ENCODE measurements around the gene ANK3. TPM values are rescaled to one million over a fixed set of nuclear protein-coding genes. Genes with fewer than 3 reads are reported as not detected.

ANK3 gene
- total RNA-seq, 2 donors from 2014 or later: 189 to 198 TPM

DNA sequence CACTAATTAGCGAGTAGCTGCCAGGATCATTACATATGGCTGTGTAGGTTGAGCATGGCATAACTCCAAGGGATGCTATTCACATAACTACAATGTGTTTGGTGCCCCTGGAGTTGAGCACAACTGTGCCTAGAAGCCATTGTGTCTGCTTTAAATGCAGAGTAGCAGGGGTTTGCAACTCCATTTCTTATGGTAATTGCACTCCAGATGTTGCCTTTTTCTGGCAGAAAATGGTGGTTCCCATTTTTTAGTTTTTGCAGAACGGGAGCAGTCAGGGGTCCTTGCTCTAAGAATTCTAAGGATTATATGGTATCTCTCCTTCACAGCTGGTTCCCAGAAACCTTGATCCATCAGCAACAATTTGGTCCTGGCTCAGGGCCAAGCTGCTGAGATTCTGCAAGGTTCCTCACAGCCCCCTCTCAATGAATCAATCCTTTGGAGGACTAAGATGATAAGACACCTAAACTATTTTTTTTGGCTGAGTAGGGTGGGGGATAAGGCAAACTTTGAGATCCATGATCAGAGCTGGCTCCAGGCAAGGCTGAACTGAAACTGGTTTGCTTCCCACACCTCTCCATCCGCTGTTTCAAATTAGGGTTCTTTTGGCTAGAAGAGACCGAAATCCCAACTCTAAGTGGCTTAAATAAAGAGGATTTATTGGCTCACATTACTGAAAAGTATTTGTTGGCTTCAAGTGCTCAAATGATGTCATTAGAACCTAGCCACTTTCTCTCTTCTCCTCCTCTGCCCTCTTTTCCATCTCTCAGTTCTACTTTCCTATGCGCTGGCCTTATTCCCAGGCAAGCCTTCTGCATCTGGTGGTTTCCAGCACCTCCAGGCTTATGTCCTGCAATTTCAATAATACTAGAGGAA, 385.8 kb downstream of the ANK3 start:
- no peaks in the 10 kb centered on the region for H3K27me3 ChIP-seq
- H3K27ac ChIP-seq: no peak overlapping the region
- no peaks in the 10 kb centered on the region for H3K4me1 ChIP-seq
- H3K4me3 ChIP-seq: no peak overlapping the region
- DNase-seq (ENCODE audit: low spot score): no peak
- TF ChIP-seq, protein P1, sequence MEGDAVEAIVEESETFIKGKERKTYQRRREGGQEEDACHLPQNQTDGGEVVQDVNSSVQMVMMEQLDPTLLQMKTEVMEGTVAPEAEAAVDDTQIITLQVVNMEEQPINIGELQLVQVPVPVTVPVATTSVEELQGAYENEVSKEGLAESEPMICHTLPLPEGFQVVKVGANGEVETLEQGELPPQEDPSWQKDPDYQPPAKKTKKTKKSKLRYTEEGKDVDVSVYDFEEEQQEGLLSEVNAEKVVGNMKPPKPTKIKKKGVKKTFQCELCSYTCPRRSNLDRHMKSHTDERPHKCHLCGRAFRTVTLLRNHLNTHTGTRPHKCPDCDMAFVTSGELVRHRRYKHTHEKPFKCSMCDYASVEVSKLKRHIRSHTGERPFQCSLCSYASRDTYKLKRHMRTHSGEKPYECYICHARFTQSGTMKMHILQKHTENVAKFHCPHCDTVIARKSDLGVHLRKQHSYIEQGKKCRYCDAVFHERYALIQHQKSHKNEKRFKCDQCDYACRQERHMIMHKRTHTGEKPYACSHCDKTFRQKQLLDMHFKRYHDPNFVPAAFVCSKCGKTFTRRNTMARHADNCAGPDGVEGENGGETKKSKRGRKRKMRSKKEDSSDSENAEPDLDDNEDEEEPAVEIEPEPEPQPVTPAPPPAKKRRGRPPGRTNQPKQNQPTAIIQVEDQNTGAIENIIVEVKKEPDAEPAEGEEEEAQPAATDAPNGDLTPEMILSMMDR (IDR thresholded peaks at IDR 0.05): no peak
- H3K9me3 ChIP-seq: no peaks in the 10 kb centered on the region
- no peaks in the 10 kb centered on the region for H3K36me3 ChIP-seq

DNA sequence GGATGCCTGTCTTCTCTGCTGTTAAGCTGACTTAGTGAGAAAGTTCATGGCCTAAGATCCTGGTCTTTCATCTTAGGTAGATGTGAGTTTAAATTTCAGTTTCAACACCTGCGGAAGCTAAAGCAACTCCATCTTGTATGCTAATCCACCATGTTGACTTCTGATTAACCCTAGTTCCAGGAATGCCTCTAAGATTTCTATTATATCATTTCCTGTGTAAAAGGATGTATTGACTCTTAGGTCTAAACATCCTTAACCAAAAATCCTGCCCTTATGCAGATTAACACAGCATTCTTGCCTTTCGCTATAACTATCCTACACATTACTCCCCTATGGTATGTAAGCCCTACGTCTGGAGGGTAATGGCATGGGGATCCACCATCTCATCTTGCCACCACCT, 388.9 kb downstream of the ANK3 start:
- Histone ChIP-seq H3K27me3 (no peaks in the 10 kb centered on the region), H3K4me1 (no peaks in the 10 kb centered on the region), H3K9me3 (no peaks in the 10 kb centered on the region), H3K27ac (no peak overlapping the region), H3K36me3 (no peaks in the 10 kb centered on the region), H3K4me3 (no peak overlapping the region)
- TF ChIP-seq, protein P1 (IDR thresholded peaks at IDR 0.05): no peak
- DNase-seq (ENCODE audit: low spot score): no peak

DNA sequence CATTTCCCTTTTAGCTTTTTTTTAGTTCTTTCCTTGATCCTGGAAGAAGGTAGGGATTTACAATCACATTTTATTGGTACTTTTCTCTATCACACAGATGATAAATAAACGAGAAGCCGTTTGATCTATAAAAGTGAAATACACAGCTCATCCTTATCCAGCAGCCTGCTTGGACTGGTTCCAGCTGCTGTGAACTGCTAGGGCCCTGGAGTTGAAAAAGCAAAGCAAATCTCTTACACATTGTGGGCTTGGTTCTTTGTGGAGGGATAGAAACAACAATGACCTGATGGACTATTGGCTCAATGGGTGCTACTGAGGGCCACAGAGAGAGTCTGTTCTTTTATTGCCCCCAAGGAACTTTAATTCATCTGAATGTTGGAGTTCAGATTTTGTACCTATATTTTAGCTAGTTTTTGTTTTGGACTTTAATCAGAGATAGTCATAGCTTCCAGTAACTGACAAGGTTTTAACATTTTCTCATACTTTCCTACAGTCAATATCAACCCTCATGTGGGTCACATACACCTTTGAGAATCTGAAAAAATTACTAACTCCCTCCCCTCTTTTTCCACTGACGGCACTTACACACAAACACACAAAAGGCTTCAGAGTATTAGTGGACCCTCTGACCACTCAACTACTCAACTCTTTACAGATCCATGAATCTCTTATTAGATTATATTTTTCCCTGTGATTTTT, 391.7 kb downstream of the ANK3 start:
- DNase-seq (ENCODE audit: low spot score): no peak
- TF ChIP-seq, protein P1 (IDR thresholded peaks at IDR 0.05): no peak
- Histone ChIP-seq H3K27ac (no peak overlapping the region), H3K4me3 (no peak overlapping the region), H3K36me3 (no peaks in the 10 kb centered on the region), H3K27me3 (no peaks in the 10 kb centered on the region), H3K9me3 (no peaks in the 10 kb centered on the region), H3K4me1 (no peaks in the 10 kb centered on the region)

DNA sequence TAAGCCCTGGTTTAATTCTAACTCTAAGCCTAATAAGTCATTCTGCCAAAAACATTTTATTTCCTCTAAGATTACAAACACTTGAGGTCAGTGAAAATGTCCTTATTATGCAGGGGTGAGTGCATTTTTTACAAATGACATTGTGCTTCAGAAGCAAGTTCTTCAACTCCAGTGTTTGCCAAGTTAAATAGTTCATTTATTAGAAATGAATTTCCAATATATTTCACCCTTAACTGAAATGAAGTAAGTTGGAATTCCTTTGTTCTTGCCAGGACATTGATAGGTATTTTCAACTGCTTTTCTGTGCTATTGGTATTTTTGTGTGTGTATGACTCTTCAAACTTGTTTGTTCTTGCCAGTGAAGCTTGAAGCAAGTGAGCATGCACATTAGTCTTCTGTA, 393.8 kb downstream of the ANK3 start:
- Histone ChIP-seq H3K4me3 (no peak overlapping the region), H3K36me3 (no peaks in the 10 kb centered on the region), H3K9me3 (no peaks in the 10 kb centered on the region), H3K4me1 (no peaks in the 10 kb centered on the region), H3K27me3 (no peaks in the 10 kb centered on the region), H3K27ac (no peak overlapping the region)
- no peak for DNase-seq (ENCODE audit: low spot score)
- TF ChIP-seq, protein P1 (IDR thresholded peaks at IDR 0.05): no peak

DNA sequence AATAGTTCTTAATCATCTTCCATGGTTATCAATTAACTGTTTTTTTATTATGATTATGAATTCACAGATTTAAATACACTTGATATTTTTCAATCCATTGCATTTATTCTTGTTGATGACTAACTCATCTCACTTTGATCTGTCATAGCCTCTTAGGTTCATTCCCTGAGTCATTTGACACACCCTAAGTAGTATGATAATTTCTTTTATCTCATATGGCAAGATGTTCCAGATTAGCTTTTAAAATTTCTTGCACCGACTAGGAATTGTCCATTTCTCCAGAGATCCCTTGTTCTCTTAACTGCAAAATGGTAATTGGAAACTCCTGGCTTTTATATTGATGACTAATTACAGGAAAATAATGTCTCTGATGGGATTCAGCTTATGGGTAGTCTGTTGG, 395.7 kb downstream of the ANK3 start:
- H3K9me3 ChIP-seq: no peaks in the 10 kb centered on the region
- no peak overlapping the region for H3K27ac ChIP-seq
- TF ChIP-seq, protein P1 (IDR thresholded peaks at IDR 0.05): no peak
- H3K4me1 ChIP-seq: no peaks in the 10 kb centered on the region
- no peaks in the 10 kb centered on the region for H3K27me3 ChIP-seq
- H3K36me3 ChIP-seq: no peaks in the 10 kb centered on the region
- no peak for DNase-seq (ENCODE audit: low spot score)
- no peak overlapping the region for H3K4me3 ChIP-seq
